ENCODE measurements around the gene PTGR3.
"Not testable (repeated sequence)": the region's sequence is repeated elsewhere in the genome, so short reads cannot be mapped to it uniquely, and the experiment has no call there.

GRCh38 chr18:75187702-75188101 is 21.2 kb downstream of the PTGR3 start:
- not testable (repeated sequence) for TF ChIP-seq CTCF (IDR thresholded peaks at IDR 0.05; ENCODE audit: poor library complexity); EZH2 (IDR thresholded peaks at IDR 0.05; ENCODE audit: borderline replicate concordance); EZH2phosphoT487 (IDR thresholded peaks at IDR 0.05; ENCODE audit: low read depth, severe bottlenecking, unreplicated experiment)

All from hepatocyte (in vitro differentiated cells).